T-helper 2 cell (primary cell): Measurements from ENCODE around the gene AKAP13.
A peak's percentile ranks its signal among the peaks of the same experiment; 100 is the strongest.
"Not testable (repeated sequence)": the region's sequence is repeated elsewhere in the genome, so short reads cannot be mapped to it uniquely, and the experiment has no call there.

Source experiments
- DNase-seq, 5 experiments: peaks; one replicate each; pipeline versions ENCODE4 v3.0.0 to v3.0.0-alpha.2; 2012 to 2022

AKAP13 gene

DNA sequence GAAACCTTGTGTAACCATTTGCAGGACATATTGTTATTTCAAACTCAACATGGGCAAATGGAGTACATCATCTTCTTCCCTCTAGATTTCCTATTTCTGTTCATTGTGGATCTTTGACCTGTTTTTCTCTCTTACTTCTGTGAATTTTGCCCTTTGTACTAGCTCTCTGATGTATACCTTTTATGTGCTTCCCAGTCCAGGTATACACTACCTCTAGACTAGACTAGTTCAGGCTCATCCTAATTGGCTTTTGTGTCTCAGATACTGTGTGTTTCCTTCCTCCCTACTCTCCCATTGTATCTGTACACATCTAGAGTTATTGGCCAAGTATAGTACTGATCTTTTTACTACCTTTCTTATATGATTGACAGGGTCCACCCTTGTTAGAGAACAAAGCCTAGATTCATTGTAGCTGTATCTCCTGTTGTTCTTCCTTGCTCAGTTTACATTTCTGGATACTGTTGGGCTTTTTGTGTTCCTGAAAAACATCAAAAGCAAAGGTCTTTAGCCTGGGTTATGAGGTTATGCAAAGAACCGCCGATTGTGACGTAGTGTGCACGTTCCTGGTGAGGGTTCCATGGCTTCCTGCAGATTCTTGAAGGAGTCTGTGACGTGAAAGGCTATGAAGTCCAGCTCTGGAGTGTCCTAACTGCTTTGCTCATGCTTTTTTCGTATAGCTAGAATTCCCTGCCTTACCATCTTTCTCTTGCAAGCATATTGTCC is 247.0 kb downstream of the AKAP13 start:
- DNase-seq = no peak

DNA sequence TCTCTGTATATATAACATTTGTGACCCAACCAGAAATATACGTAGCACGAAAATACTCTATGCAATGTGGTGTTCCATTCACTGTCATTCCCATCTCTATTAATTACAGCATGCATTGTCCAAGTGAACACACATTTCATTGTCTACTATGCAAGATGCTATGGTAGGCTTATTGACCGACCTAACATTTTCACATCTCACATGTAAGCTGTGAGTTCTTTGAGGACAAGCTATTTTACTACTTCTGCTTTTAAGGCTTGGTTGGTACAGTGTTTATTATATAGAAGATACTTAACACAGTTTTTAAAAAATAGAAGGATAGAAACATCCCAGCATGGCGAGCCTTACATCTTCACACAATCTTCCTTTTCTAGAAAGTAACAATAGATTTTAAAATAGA is 249.9 kb downstream of the AKAP13 start:
- DNase-seq = no peak

GRCh38 chr15:85631018-85631417 is 250.6 kb downstream of the AKAP13 start:
- DNase-seq = no peak

DNA sequence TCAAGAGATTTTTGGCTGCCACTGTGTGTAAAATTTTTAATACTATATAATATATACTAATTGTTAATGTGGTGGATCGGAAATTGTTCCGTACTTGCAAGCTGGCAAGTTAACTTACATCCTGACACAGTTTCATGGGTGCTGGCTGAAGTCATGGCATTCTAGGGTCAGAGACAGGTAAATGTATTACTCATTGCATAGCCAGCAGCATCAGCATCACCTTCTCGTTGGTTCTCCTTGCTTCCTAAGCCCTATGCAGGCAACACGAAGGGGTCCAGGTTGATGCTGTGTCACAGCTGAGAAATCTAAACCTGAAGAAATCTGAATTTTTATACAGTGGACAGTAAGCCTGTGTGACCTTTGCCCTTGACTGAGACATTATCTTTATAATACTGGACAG is 251.6 kb downstream of the AKAP13 start:
- no peak for DNase-seq

DNA sequence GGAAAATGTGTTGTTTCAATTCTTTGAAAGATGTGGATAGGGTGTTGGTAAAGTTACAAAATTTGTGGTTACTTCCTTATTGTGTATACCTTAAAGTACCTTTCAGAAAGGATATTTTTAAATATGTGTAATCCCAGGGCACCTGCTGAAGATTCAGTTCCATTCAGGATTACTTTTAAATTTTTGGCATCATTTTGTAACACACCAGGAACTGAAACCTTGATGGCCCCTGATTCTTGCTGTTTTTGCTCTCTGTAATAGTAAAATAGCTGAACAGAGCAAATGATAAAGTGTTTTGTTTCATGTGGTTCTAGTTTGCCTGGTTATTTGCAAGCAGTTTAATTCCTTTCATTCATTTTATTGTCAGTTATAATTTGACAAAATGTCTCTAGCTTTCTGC is 253.5 kb downstream of the AKAP13 start:
- DNase-seq = no peak

DNA sequence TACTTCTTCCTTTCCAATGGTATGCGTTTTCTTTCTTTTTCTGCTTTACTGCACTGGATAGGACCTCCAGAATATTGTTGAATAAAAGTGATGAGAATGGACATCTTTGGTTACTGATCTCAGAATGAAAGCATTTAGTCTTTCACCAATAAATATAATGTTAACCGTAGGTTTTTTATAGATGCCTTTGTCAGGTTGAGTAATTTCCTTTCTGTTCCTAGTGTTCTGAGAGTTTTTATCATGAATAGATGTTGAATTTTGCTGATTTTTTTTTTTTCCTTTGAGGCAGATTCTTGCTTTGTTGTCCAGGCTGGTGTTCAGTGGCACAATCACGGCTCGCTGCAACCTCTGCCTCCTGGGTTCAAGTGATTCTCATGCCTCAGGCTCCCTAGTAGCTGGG is 255.9 kb downstream of the AKAP13 start:
- no peak for DNase-seq

GRCh38 chr15:85639752-85640381 is 259.5 kb downstream of the AKAP13 start:
- DNase-seq = peak in 1 of 5 experiments; percentile 16

DNA sequence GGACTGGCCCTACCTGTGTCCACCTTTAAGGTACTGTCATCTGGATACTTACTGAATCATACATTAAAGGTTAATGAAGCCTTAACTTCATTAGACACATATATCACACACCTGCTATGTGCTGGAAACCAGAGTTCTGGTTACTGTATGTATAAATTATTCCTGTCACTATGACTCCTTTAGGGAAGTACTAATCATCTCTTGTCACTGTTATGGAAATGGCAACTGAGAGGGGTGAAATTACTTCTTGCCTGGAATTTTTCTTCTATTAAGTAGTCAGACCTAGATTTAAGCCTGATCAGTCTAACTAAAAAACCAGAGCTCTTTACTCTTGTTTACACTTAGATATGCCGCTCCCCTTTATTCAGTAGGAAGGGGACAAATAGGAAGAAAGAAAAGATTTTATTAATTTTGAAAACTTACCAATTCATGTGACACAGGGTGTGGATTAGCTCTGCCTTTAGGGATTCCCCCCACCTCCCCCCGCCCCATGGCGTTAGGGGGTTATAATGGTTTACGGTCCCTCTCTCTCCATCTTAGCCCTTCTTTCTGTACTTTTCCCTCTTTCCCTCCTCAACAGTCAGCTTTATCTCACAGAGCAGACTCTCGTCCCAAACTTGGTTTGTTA is 261.8 kb downstream of the AKAP13 start:
- no peak for DNase-seq

GRCh38 chr15:85642693-85643066 is 262.3 kb downstream of the AKAP13 start:
- no peak for DNase-seq

- DNase-seq = peak in 2 of 5 experiments; percentile 69 to 77
Observed at GRCh38 chr15:85646538-85647091, 266.2 kb downstream of the AKAP13 start.

DNA sequence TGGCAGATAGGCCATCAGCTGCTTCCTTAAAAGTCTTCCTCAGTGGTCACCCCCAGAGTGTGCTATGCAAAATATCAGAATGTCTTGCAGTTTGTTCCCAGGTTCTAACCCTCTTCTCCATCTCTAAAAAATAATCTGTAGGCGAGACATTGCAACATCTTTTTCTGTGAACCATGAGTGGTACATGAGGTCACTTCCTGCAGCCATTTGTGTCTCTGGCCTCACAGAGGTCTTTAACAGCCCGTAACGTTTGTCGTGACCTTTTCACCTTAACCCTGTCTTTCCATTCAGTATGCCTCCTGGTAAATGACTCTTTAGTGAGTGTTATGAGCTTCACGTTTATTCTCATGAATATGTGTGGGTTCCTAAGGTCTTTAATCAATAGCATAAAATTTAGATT is 269.0 kb downstream of the AKAP13 start:
- DNase-seq = peak in 1 of 5 experiments; percentile 22

GRCh38 chr15:85651548-85651947 is 271.1 kb downstream of the AKAP13 start:
- no peak for DNase-seq

GRCh38 chr15:85652457-85652856 is 272.1 kb downstream of the AKAP13 start:
- no peak for DNase-seq

DNA sequence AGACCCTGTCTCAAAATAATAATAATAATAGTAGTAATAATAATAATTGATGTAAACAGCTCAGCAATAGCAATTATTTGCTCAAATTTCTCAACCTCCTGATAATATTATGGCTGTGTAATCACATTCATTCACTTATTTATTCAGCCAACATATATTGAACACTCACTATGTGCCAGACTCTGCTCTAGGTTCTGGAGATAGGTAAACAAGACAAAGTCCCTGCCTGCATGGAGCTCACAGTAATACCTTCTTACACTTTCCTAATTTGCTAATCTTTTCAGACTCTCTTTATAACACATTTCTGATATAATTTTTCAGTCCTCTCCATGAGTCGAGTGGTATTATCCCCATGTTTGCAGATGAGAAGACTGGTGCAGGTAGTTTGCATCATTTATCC is 276.7 kb downstream of the AKAP13 start:
- DNase-seq = no peak

GRCh38 chr15:85658816-85659215 is 278.4 kb downstream of the AKAP13 start:
- DNase-seq = no peak

GRCh38 chr15:85661859-85662258 is 281.5 kb downstream of the AKAP13 start:
- no peak for DNase-seq

DNA sequence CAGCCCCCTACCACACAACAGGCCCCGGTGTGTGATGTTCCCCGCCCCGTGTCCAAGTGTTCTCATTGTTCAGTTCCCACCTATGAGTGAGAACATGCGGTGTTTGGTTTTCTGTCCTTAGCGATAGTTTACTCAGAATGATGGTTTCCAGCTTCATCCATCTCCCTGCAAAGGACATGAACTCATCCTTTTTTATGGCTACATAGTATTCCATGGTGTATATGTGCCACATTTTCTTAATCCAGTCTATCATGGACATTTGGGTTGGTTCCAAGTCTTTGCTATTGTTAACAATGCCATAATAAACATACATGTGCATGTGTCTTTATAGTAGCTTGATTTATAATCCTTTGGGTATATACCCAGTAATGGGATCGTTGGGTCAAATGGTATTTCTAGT is 285.3 kb downstream of the AKAP13 start:
- DNase-seq = not testable (repeated sequence)

- peak in 3 of 5 experiments; percentile 55 to 89 (median 78) for DNase-seq
Observed at GRCh38 chr15:85667491-85668424, 287.4 kb downstream of the AKAP13 start.

GRCh38 chr15:85671156-85671555 is 290.8 kb downstream of the AKAP13 start:
- DNase-seq = no peak

- DNase-seq = no peak
Observed at GRCh38 chr15:85672332-85673084, 292.1 kb downstream of the AKAP13 start.

GRCh38 chr15:85673326-85673725 is 292.9 kb downstream of the AKAP13 start:
- no peak for DNase-seq
